Urinary bladder (tissue), 4 donors: ENCODE results near the gene SYNE1. TPM values are rescaled to one million over a fixed set of nuclear protein-coding genes. Genes with fewer than 3 reads are reported as not detected.
A peak's percentile ranks its signal among the peaks of the same experiment; 100 is the strongest.
"Not testable (repeated sequence)": the region's sequence is repeated elsewhere in the genome, so short reads cannot be mapped to it uniquely, and the experiment has no call there.

Experiments used
- DNase-seq: peaks from one replicate; pipeline ENCODE4 v3.0.0-alpha.2; 2015; ENCODE audit errors: extremely low spot score
- H3K27ac ChIP-seq: one replicate; pipeline ENCODE4 v1.5.1; 2013; ENCODE audit warnings: low read depth, mild to moderate bottlenecking, moderate library complexity
- H3K36me3 ChIP-seq: one replicate; pipeline ENCODE4 v1.6.1; 2013; ENCODE audit warnings: mild to moderate bottlenecking, moderate library complexity; ENCODE audit not compliant: insufficient read depth
- H3K4me1 ChIP-seq: one replicate; pipeline ENCODE4 v1.6.1; 2013; ENCODE audit warnings: mild to moderate bottlenecking, moderate library complexity; ENCODE audit not compliant: insufficient read depth
- H3K4me3 ChIP-seq: one replicate; pipeline ENCODE4 v1.5.1; 2013; ENCODE audit warnings: low read depth, low read length
- WGBS: extraction: QIAGEN DNeasy Blood & Tissue Kit; methylation state at CpG from one replicate; pipeline ENCODE4 v1.1.7; 2013; 5-methylcytosine and 5-hydroxymethylcytosine counted together
- polyA plus RNA-seq: library from polyadenylated mRNA; stranded (reverse); fragments of 200-250 nt; gene quantifications from one replicate; pipeline ENCODE4 v1.2.3, GENCODE V29; 2013
- total RNA-seq: library from RNA; depleted of rRNA; stranded (reverse); fragments of >200 nt; gene quantifications from one replicate; pipeline ENCODE4 v1.2.3, GENCODE V29; 2014
- donor health status: healthy with polysubstance abuse.
- donor health status: healthy.

SYNE1 gene, protein sequence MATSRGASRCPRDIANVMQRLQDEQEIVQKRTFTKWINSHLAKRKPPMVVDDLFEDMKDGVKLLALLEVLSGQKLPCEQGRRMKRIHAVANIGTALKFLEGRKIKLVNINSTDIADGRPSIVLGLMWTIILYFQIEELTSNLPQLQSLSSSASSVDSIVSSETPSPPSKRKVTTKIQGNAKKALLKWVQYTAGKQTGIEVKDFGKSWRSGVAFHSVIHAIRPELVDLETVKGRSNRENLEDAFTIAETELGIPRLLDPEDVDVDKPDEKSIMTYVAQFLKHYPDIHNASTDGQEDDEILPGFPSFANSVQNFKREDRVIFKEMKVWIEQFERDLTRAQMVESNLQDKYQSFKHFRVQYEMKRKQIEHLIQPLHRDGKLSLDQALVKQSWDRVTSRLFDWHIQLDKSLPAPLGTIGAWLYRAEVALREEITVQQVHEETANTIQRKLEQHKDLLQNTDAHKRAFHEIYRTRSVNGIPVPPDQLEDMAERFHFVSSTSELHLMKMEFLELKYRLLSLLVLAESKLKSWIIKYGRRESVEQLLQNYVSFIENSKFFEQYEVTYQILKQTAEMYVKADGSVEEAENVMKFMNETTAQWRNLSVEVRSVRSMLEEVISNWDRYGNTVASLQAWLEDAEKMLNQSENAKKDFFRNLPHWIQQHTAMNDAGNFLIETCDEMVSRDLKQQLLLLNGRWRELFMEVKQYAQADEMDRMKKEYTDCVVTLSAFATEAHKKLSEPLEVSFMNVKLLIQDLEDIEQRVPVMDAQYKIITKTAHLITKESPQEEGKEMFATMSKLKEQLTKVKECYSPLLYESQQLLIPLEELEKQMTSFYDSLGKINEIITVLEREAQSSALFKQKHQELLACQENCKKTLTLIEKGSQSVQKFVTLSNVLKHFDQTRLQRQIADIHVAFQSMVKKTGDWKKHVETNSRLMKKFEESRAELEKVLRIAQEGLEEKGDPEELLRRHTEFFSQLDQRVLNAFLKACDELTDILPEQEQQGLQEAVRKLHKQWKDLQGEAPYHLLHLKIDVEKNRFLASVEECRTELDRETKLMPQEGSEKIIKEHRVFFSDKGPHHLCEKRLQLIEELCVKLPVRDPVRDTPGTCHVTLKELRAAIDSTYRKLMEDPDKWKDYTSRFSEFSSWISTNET (N-terminal part only)
- total RNA-seq (266 TPM), polyA plus RNA-seq (41.9 TPM)

DNA sequence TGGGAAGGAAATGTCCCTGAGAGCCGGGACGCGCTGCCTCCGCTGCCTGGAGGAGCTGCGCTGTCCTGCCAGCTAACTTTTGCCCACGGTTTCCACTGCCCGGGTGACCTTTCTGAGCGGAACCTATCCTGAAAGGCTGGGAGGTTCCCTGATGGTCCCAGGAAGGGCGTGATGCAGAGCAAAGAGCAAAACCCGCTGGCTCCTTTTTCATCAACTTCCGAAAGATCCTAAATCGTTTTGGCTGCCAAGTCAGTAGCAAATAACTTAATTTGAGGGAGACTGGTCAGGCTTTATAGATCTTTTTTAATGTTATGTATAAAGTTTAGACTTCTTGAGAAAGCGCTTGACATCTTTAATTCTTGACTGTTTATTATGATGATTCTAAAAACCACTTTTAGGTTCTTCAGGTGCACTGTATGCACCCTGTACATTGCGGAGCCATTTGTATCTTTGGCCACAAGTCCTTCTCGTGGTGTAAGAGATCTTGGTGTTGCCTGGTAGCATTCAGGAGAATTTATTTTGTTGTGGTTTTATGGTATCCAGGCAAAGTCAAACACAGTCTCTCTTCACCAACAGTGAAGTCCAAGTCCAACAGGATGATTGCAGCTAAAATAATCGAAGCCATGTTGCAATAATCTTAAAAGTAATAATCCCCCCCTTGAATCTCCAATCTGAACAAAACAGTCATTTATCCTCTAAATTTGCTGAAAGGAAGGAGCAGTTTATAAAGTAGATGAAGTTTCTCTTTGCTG lies at the start of gene SYNE1:
SYNE1 (minus strand) TSS at position 67 of the 752 bp plus-strand sequence. CDS start 9,031 bp downstream, outside the sequence.
- Histone ChIP-seq H3K36me3 (no peaks in the 10 kb centered on the region), H3K4me1 (no peaks in the 10 kb centered on the region), H3K27ac (no peak within 1 kb of the TSS), H3K4me3 (peak within 1 kb of the TSS; percentile 75)
- DNase-seq = no peak
- 24% methylated on average over 16 of the region's 16 CpGs for WGBS

DNA sequence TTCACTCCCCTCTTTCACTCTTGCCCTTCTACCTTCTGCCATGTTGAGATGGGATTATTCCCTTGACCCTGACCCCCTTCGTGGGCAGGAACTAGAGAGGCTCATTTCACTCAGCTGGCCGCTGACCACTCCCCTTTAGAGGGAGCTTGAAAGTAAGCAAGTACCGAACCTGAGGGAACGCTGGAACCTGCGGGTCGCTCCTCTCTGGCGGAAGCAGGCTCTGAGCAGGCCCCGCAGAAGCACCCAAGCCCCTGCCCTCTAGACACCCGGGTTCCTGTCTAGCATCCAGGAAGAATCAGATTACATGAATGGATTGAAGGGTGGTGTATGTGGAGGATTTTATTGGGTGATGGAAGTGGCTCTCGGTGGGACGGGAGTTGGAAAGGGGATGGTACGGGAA lies 48.7 kb upstream of the SYNE1 start:
- Histone ChIP-seq H3K4me1 (no peaks in the 10 kb centered on the region), H3K36me3 (no peaks in the 10 kb centered on the region), H3K27ac (no peak overlapping the region), H3K4me3 (no peak overlapping the region)
- no peak for DNase-seq
- WGBS = 92% methylated on average over 12 of the region's 12 CpGs

DNA sequence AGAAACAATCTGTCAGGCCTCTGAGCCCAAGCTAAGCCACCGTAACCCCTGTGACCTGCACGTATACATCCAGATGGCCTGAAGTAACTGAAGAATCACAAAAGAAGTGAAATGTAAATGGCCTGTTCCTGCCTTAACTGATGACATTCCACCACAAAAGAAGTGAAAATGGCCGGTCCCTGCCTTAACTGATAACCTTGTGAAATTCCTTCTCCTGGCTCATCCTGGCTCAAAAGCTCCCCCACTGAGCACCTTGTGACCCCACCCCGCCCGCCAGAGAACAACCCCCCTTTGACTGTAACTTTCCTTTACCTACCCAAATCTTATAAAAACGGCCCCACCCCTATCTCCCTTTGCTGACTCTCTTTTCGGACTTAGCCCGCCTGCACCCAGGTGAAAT lies 45.8 kb upstream of the SYNE1 start:
- not testable (repeated sequence) for H3K27ac ChIP-seq, DNase-seq, H3K4me3 ChIP-seq, H3K4me1 ChIP-seq, H3K36me3 ChIP-seq
- 66% methylated on average over 8 of the region's 8 CpGs for WGBS

DNA sequence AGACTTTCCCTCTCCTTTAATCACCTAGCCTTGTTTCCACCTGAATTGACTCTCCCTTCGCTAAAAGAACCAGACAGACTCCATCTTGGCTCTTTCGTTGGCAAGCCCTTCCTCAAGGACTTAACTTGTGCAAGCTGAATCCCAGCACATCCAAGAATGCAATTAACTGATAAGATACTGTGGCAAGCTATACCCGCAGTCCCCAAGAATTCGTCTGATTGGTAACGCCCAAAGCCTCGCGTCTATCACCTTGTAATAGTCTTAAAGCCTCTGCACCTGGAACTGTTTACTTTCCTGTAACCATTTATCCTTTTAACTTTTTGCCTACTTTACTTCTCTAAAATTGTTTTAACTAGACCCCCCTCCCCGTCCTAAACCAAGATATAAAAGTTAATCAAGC lies 45.0 kb upstream of the SYNE1 start:
- DNase-seq = no peak
- no peak overlapping the region for H3K27ac ChIP-seq
- H3K4me3 ChIP-seq = no peak overlapping the region
- H3K4me1 ChIP-seq = no peaks in the 10 kb centered on the region
- H3K36me3 ChIP-seq = no peaks in the 10 kb centered on the region
- WGBS = 44% methylated on average over 8 of the region's 8 CpGs

DNA sequence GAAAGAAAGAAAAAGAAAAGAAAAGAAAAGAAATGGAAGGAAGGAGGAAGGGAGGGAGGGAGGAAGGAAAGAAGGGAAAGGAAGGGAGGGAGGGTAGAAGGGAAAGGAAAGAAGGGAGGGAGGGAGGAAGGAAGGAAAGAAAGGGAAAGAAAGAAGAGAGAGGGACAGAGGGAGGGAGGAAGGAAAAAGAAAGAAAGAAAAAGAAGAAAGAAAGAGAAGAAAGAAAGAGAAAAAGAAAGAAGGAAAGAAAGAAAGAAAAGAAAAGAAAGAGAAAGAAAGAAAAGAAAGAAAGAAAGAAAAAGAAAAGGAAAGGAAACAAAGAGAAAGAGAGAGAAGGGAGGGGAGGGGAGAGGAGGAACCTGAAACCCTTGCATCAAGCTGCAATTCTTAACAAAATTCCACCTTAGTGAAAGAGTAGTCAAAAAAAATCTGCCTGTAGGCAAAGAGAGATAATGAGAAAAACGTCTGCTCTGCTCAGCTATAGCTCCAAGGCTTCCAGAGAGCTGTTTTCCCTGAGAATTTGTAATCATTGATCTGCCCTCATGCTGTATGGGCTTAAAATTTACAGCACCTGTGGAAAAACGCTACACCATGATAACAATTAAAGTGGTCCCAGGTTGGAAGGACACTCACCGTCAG lies 43.8 kb upstream of the SYNE1 start:
- H3K4me1 ChIP-seq = no peaks in the 10 kb centered on the region
- H3K36me3 ChIP-seq = no peaks in the 10 kb centered on the region
- no peak for DNase-seq
- WGBS = 35% methylated on average over 3 of the region's 3 CpGs
- no peak overlapping the region for H3K27ac ChIP-seq
- no peak overlapping the region for H3K4me3 ChIP-seq

DNA sequence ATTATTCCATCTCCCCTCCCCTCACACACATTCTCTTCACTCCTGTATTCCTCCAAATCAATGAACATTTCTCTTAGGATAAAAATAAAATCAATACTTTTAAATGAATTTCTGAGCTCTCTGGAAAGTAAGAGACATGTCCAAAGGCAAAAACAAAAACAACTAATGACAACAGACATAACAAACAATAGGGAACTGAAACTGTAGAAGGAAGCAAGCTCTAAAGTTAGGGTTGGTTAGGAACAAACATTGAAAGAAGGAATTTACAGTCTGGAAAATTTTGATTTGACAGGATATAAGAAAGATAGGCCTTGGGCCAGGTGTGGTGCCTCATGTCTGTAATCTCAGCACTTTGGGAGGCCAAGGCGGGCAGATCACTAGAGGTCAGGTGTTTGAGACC lies 43.0 kb upstream of the SYNE1 start:
- H3K4me3 ChIP-seq = no peak overlapping the region
- H3K27ac ChIP-seq = no peak overlapping the region
- no peaks in the 10 kb centered on the region for H3K4me1 ChIP-seq
- WGBS = 77% methylated on average over 1 of the region's 1 CpG
- DNase-seq = no peak
- no peaks in the 10 kb centered on the region for H3K36me3 ChIP-seq

DNA sequence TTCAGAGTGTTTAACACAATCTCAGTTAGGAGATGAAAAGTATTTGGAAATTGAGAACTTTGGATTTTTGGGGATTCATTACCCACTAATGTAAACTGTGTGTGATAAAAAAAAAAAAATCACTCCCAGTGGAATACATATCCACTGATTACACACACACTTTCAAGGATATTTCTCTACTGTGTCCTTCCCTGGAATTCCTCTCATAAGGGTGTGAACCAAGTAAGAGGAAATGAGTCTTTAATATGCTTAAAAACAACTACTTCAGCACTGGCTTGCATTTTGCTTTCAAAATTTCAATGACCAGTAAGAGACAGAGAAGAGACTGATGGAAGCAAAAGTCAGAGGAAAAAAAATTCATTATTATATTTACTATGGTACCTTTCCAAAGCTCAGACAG lies 36.1 kb upstream of the SYNE1 start:
- H3K36me3 ChIP-seq = no peaks in the 10 kb centered on the region
- no peak for DNase-seq
- no peak overlapping the region for H3K27ac ChIP-seq
- H3K4me1 ChIP-seq = no peaks in the 10 kb centered on the region
- no peak overlapping the region for H3K4me3 ChIP-seq

DNA sequence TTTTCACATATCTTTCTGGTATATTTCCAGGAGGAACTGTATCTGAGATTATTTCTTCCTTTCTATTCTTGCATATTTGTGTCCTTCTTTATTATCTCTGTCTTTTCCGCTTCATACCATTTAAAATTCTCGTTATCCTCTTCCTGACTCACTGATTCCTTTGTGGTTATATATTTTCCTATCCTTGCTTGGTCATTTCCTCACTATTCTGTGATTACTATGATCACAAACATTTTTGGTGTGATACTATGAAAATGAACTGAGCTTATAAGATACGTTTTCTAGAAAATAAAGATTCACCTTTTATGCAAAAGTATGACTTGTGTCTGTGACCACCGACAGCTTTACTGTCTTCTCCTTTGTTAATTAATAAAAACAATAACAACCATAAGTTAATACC lies 34.0 kb upstream of the SYNE1 start:
- Histone ChIP-seq H3K4me1 (no peaks in the 10 kb centered on the region), H3K27ac (no peak overlapping the region), H3K36me3 (no peaks in the 10 kb centered on the region), H3K4me3 (no peak overlapping the region)
- 47% methylated on average over 4 of the region's 4 CpGs for WGBS
- DNase-seq = no peak

DNA sequence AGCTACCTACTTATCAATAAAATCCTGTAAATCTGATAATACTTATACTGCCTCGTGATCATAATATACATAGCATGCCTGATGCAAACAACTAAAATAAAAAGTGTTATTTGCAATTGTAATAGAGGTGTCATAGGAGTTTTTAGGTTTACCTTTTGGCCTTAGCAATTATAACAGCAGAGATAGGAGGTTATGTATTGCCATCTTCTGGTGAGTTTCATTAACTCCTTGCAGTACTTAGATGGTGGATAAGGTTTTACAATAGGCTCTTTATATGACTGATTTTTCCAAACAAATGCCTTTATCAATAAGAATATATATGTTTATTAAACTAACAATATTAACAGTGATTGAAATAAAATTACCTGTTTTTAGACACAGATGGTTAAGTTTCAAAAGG lies 32.7 kb upstream of the SYNE1 start:
- DNase-seq = no peak
- no peaks in the 10 kb centered on the region for H3K36me3 ChIP-seq
- 20% methylated on average over 1 of the region's 1 CpG for WGBS

DNA sequence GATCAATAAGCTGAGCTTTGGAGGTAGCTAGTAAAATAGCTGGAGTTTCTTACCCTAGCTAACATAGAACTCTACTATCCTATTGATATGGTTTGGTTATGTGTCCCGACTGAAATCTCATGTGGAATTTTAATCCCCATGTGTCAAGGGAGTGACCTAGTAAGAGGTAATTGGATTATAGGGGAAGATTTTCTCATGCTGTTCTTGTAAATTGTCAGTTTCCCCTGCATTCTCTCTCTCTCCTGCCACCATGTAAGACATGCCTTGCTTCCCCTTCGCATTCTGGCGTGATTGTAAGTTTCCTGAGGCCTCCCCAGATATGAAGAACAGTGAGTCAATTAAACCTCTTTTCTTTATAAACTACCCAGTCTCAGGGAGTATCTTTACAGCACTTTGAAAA lies 24.6 kb upstream of the SYNE1 start:
- 84% methylated on average over 3 of the region's 3 CpGs for WGBS

More for the DNA sequence above, 32.7 kb upstream of the SYNE1 start:
- Histone ChIP-seq H3K4me1 (no peaks in the 10 kb centered on the region), H3K27ac (no peak overlapping the region), H3K4me3 (no peak overlapping the region)

DNA sequence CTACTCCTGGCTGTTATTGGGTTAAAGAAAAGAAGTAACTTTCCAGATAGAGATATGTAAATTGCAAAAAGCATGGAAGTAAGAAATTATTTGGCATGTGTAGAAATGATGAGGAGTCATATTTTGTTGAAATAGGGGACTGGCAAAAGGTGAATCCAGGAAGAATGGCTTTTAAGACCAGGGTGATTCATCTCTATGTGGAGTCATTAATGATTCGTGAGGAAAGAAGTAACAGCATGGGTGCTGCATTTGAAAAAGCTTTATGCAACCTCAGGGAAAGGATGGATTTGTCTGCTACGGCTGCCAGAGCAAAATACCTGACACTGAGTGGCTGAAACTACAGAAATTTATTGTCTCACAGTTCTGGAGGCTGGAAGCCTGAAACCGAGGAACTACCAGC lies 14.8 kb upstream of the SYNE1 start:
- 69% methylated on average over 3 of the region's 3 CpGs for WGBS
- H3K4me3 ChIP-seq = no peak overlapping the region
- no peak for DNase-seq
- H3K27ac ChIP-seq = no peak overlapping the region
- H3K4me1 ChIP-seq = no peaks in the 10 kb centered on the region
- no peaks in the 10 kb centered on the region for H3K36me3 ChIP-seq

More for the DNA sequence above, 24.6 kb upstream of the SYNE1 start:
- no peaks in the 10 kb centered on the region for H3K36me3 ChIP-seq
- no peak for DNase-seq
- no peaks in the 10 kb centered on the region for H3K4me1 ChIP-seq
- no peak overlapping the region for H3K27ac ChIP-seq
- no peak overlapping the region for H3K4me3 ChIP-seq

DNA sequence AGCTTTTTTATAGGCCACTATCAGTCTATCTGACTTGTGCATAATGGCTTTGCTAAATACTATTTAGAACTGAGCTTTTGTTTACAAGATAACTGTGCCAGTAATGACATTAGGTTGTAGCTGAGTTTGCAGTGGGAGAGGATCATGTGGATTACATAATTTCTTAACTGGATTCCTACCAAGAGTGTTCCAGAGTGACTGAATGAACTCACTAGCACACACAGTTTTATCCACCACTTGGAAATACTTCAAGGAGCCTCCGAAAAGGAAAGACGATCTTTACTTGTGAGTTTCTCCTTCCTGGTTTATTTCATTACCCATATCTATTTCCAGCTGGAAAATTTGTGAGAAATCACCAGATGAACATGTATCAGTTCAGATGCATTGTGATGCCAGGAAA lies 10.9 kb upstream of the SYNE1 start:
- no peaks in the 10 kb centered on the region for H3K4me1 ChIP-seq
- no peak overlapping the region for H3K27ac ChIP-seq
- H3K36me3 ChIP-seq = no peaks in the 10 kb centered on the region
- no peak overlapping the region for H3K4me3 ChIP-seq
- WGBS = 27% methylated on average over 2 of the region's 2 CpGs
- DNase-seq = peak; percentile 43

DNA sequence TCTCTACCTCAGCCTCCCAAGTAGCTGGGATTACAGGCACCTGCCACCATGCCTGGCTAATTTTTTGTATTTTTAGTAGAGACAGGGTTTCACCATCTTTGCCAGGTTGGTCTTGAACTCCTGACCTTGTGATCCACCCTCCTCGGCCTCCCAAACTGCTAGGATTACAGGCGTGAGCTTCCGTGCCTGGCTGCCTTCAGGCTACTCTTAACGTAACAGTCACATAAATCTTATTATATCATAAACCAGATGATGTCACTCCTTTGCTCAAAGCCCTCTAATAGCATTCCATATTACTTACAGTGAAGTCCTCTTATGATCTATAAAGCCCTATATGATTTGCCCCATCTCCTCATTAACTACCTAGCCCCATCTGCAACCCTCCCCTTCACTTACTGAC lies 9.6 kb upstream of the SYNE1 start:
- not testable (repeated sequence) for DNase-seq, H3K36me3 ChIP-seq, H3K4me3 ChIP-seq, H3K4me1 ChIP-seq, H3K27ac ChIP-seq
- WGBS = 56% methylated on average over 4 of the region's 4 CpGs
